Measurements from ENCODE around the gene EPO.

EPO gene

DNA sequence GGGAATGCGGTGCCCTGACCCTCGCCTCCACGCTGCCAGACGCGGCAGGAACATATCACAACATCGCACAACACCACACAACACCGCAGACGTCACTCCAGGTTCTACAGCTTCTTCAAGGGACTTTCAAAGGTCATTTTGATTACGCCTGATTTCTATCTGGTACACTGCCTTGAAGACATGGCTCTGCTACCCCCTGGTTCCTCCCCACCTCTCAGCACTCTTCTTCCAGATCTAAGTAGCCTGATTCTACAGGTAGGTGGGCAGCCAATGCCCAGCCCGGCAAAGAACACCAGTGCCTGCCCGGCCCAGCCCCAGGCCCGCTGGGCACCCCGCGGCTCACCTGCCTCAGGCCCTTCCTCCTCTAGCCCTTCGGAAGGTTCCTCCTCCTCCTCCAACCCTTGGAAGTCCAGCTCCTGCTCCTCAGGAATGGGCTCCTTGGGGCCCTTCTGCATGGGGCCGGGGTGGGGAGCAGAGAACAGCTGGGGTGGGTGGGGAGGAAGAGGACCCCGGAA, 34.6 kb upstream of the EPO start:
- TF ChIP-seq EP300 (IDR thresholded peaks at IDR 0.05; ENCODE audit: borderline replicate concordance) (no peak), TEAD4 (IDR thresholded peaks at IDR 0.05) (no peak), CREB1 (IDR thresholded peaks at IDR 0.05; ENCODE audit: low read depth) (no peak), EGR1 (IDR thresholded peaks at IDR 0.05) (no peak), FOXM1 (IDR thresholded peaks at IDR 0.05; ENCODE audit: borderline replicate concordance, low read depth) (no peak), NFIC (IDR thresholded peaks at IDR 0.05) (no peak), ZBTB7A (IDR thresholded peaks at IDR 0.05; ENCODE audit: low read depth) (no peak), TAF1 (IDR thresholded peaks at IDR 0.05; ENCODE audit: low read depth) (no peak), RAD21 (IDR thresholded peaks at IDR 0.05; ENCODE audit: low read depth) (no peak), TCF12 (IDR thresholded peaks at IDR 0.05; ENCODE audit: low read depth) (no peak), CEBPB (IDR thresholded peaks at IDR 0.05) (no peak), YY1 (IDR thresholded peaks at IDR 0.05; ENCODE audit: low read depth) (no peak)
- TF ChIP-seq, protein P1, sequence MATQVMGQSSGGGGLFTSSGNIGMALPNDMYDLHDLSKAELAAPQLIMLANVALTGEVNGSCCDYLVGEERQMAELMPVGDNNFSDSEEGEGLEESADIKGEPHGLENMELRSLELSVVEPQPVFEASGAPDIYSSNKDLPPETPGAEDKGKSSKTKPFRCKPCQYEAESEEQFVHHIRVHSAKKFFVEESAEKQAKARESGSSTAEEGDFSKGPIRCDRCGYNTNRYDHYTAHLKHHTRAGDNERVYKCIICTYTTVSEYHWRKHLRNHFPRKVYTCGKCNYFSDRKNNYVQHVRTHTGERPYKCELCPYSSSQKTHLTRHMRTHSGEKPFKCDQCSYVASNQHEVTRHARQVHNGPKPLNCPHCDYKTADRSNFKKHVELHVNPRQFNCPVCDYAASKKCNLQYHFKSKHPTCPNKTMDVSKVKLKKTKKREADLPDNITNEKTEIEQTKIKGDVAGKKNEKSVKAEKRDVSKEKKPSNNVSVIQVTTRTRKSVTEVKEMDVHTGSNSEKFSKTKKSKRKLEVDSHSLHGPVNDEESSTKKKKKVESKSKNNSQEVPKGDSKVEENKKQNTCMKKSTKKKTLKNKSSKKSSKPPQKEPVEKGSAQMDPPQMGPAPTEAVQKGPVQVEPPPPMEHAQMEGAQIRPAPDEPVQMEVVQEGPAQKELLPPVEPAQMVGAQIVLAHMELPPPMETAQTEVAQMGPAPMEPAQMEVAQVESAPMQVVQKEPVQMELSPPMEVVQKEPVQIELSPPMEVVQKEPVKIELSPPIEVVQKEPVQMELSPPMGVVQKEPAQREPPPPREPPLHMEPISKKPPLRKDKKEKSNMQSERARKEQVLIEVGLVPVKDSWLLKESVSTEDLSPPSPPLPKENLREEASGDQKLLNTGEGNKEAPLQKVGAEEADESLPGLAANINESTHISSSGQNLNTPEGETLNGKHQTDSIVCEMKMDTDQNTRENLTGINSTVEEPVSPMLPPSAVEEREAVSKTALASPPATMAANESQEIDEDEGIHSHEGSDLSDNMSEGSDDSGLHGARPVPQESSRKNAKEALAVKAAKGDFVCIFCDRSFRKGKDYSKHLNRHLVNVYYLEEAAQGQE (IDR thresholded peaks at IDR 0.05; ENCODE audit: low read depth) = no peak
- TF ChIP-seq, protein P2, sequence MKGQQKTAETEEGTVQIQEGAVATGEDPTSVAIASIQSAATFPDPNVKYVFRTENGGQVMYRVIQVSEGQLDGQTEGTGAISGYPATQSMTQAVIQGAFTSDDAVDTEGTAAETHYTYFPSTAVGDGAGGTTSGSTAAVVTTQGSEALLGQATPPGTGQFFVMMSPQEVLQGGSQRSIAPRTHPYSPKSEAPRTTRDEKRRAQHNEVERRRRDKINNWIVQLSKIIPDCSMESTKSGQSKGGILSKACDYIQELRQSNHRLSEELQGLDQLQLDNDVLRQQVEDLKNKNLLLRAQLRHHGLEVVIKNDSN (IDR thresholded peaks at IDR 0.05) = no peak
- TF ChIP-seq, protein P3, sequence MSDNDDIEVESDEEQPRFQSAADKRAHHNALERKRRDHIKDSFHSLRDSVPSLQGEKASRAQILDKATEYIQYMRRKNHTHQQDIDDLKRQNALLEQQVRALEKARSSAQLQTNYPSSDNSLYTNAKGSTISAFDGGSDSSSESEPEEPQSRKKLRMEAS (IDR thresholded peaks at IDR 0.05) = no peak

DNA sequence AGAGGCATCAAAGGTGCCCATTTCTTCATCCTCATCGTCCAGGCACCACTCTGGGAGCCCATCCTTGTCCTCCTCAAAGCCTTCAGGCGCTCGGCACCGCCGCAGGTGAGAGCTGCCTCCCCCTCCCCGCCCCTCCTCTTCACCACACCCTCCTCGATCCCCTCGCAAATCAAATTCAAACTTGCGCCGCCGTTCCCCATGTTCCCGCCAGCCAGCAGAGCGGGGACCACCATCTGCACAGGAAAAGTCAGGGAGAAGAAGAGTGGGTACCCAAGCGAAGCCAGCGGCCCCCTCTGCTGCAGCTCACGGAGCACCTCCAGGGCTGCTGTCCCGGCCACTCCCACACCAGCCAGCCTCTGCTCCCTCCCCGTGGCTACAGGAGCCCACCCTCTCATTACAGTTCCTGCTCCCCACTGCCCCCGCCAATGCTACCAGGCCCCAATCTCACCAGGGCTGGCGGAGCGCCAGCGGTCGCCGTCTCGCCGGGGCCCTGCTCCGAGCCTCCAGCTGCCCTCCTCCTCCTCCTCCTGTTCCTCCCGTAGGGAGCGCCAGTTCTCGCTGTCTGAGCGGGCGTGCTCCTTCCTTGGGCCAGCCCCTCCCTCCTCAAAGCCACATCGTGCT, 34.0 kb upstream of the EPO start:
- TF ChIP-seq FOXM1 (IDR thresholded peaks at IDR 0.05; ENCODE audit: borderline replicate concordance, low read depth) (no peak), RAD21 (IDR thresholded peaks at IDR 0.05; ENCODE audit: low read depth) (no peak), EGR1 (IDR thresholded peaks at IDR 0.05) (no peak), CREB1 (IDR thresholded peaks at IDR 0.05; ENCODE audit: low read depth) (no peak), CEBPB (IDR thresholded peaks at IDR 0.05) (no peak), TCF12 (IDR thresholded peaks at IDR 0.05; ENCODE audit: low read depth) (no peak), ZBTB7A (IDR thresholded peaks at IDR 0.05; ENCODE audit: low read depth) (no peak), YY1 (IDR thresholded peaks at IDR 0.05; ENCODE audit: low read depth) (no peak), TAF1 (IDR thresholded peaks at IDR 0.05; ENCODE audit: low read depth) (no peak), EP300 (IDR thresholded peaks at IDR 0.05; ENCODE audit: borderline replicate concordance) (no peak), TEAD4 (IDR thresholded peaks at IDR 0.05) (no peak), NFIC (IDR thresholded peaks at IDR 0.05) (no peak)
- TF ChIP-seq, protein P3 (IDR thresholded peaks at IDR 0.05) = no peak
- TF ChIP-seq, protein P1 (IDR thresholded peaks at IDR 0.05; ENCODE audit: low read depth) = no peak
- TF ChIP-seq, protein P2 (IDR thresholded peaks at IDR 0.05) = no peak

DNA sequence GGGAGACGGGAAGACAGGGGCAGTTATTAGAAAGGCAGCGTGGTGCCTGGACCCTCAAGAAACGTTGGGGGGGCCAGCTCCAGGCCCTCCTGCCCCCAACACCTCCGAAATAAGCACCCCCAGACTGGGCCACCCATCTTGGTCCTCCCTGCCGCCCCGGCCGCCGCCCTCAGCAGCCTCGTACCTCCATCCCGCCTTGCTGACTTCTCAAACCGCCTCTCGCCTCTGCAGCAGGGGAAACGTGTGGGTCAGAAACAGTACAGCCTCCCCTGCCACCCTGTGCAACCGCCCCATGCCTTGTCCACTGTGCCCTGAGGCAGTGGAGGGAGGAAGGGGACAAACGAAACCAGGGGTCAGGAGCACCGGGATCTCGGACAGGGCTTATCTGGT, 33.5 kb upstream of the EPO start:
- TF ChIP-seq, protein P2 (IDR thresholded peaks at IDR 0.05) = no peak
- no peak for TF ChIP-seq EGR1 (IDR thresholded peaks at IDR 0.05)
- no peak for TF ChIP-seq CREB1 (IDR thresholded peaks at IDR 0.05; ENCODE audit: low read depth)
- no peak for TF ChIP-seq TAF1 (IDR thresholded peaks at IDR 0.05; ENCODE audit: low read depth)
- TF ChIP-seq, protein P3 (IDR thresholded peaks at IDR 0.05) = no peak
- TF ChIP-seq RAD21 (IDR thresholded peaks at IDR 0.05; ENCODE audit: low read depth) = no peak
- TF ChIP-seq TEAD4 (IDR thresholded peaks at IDR 0.05) = no peak
- no peak for TF ChIP-seq EP300 (IDR thresholded peaks at IDR 0.05; ENCODE audit: borderline replicate concordance)
- TF ChIP-seq, protein P1 (IDR thresholded peaks at IDR 0.05; ENCODE audit: low read depth) = no peak
- TF ChIP-seq YY1 (IDR thresholded peaks at IDR 0.05; ENCODE audit: low read depth) = no peak
- TF ChIP-seq FOXM1 (IDR thresholded peaks at IDR 0.05; ENCODE audit: borderline replicate concordance, low read depth) = no peak
- TF ChIP-seq TCF12 (IDR thresholded peaks at IDR 0.05; ENCODE audit: low read depth) = no peak
- TF ChIP-seq ZBTB7A (IDR thresholded peaks at IDR 0.05; ENCODE audit: low read depth) = no peak
